22Rv1 (cell line): Measurements from ENCODE around the gene C12orf75.

ENCODE experiments used
- H3K27ac ChIP-seq: fragments of 450-650 bp; 2 replicates; pipeline ENCODE4 v1.5.1; 2017
- CTCF ChIP-seq: fragments of 450-650 bp; IDR thresholded peaks from 2 replicates; pipeline ENCODE4 v1.5.1; 2017; ENCODE audit warnings: mild to moderate bottlenecking
- ZFX ChIP-seq: fragments of 450-650 bp; IDR thresholded peaks from 2 replicates; pipeline ENCODE4 v1.6.1; 2017; ENCODE audit warnings: antibody characterized with exemption, borderline replicate concordance

Gene C12orf75

GRCh38 chr12:105419606-105420005 lies 89.1 kb downstream of the C12orf75 start:
- no peak for TF ChIP-seq CTCF
- no peak for TF ChIP-seq ZFX
- no peak overlapping the region for H3K27ac ChIP-seq

GRCh38 chr12:105420046-105420445 lies 89.6 kb downstream of the C12orf75 start:
- TF ChIP-seq ZFX = no peak
- TF ChIP-seq CTCF = no peak
- H3K27ac ChIP-seq = no peak overlapping the region

- no peak overlapping the region for H3K27ac ChIP-seq
- TF ChIP-seq ZFX = no peak
- TF ChIP-seq CTCF = peak; percentile 98
Measured at GRCh38 chr12:105420659-105421240, 90.3 kb downstream of the C12orf75 start.
